Sigmoid colon (tissue), 4 donors: ENCODE measurements around the gene PCDHA3.
"Not testable (repeated sequence)": the region's sequence is repeated elsewhere in the genome, so short reads cannot be mapped to it uniquely, and the experiment has no call there.

Experiments
- EP300 ChIP-seq, 4 donors: sonication (generic); formaldehyde crosslinking; IDR thresholded peaks; one replicate each; pipeline ENCODE4 v1.6.1; 2017; ENCODE audit warnings: antibody characterized with exemption in 4 of 4
- POLR2A ChIP-seq, 2 donors: fragments of 450-650 bp; IDR thresholded peaks; one replicate each; pipeline ENCODE4 v1.6.1; 2016; ENCODE audit warnings: antibody characterized with exemption in 2 of 2, mild to moderate bottlenecking in 2 of 2, moderate library complexity in 2 of 2
- POLR2AphosphoS5 ChIP-seq, 4 donors: sonication (generic); formaldehyde crosslinking; IDR thresholded peaks; one replicate each; pipeline ENCODE4 v1.6.1; 2017; ENCODE audit warnings: antibody characterized with exemption in 4 of 4
- TF ChIP-seq, protein P1 (sequence below), 4 experiments: fragments of 450-650 bp in 3 of 4; fragments of 200-600 bp in 1 of 4; IDR thresholded peaks; one replicate each; pipeline ENCODE4 v1.5.1; 2016 to 2019; ENCODE audit warnings: antibody characterized with exemption in 4 of 4, mild to moderate bottlenecking in 3 of 4, moderate library complexity in 2 of 4

GRCh38 chr5:140834439-140835008 is 33.7 kb downstream of the PCDHA3 start:
- TF ChIP-seq EP300, POLR2AphosphoS5, POLR2A (IDR thresholded peaks at IDR 0.05): not testable (repeated sequence)
- TF ChIP-seq, protein P1, sequence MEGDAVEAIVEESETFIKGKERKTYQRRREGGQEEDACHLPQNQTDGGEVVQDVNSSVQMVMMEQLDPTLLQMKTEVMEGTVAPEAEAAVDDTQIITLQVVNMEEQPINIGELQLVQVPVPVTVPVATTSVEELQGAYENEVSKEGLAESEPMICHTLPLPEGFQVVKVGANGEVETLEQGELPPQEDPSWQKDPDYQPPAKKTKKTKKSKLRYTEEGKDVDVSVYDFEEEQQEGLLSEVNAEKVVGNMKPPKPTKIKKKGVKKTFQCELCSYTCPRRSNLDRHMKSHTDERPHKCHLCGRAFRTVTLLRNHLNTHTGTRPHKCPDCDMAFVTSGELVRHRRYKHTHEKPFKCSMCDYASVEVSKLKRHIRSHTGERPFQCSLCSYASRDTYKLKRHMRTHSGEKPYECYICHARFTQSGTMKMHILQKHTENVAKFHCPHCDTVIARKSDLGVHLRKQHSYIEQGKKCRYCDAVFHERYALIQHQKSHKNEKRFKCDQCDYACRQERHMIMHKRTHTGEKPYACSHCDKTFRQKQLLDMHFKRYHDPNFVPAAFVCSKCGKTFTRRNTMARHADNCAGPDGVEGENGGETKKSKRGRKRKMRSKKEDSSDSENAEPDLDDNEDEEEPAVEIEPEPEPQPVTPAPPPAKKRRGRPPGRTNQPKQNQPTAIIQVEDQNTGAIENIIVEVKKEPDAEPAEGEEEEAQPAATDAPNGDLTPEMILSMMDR (IDR thresholded peaks at IDR 0.05): not testable (repeated sequence)
